H1 (cell line): ENCODE measurements around the gene PGLYRP1.

Experiments
- RAD21 ChIP-seq, 2 experiments: IDR thresholded peaks in 1 of 2; conservative IDR thresholded peaks in 1 of 2; 2 replicates each; pipeline ENCODE4 v1.6.1; 2011; ENCODE audit warnings: low read depth in 2 of 2, low read length in 2 of 2, improper control_type of control experiment in 1 of 2, inconsistent platforms in 1 of 2, mild to moderate bottlenecking in 1 of 2, moderate library complexity in 1 of 2
- SP2 ChIP-seq: IDR thresholded peaks from 2 replicates; pipeline ENCODE4 v1.6.1; 2012; ENCODE audit warnings: mild to moderate bottlenecking, low read length, inconsistent platforms
- TF ChIP-seq, protein P1 (sequence below), 3 experiments: IDR thresholded peaks; 1 replicate in 2 of 3; 2 replicates in 1 of 3; pipeline versions ENCODE4 v1.5.1 to v1.6.1; 2011; ENCODE audit warnings: low read length in 3 of 3, mild to moderate bottlenecking in 3 of 3, inconsistent platforms in 2 of 3, low read depth in 1 of 3, moderate library complexity in 1 of 3; ENCODE audit not compliant: insufficient read depth in 1 of 3; ENCODE audit errors: control extremely low read depth in 1 of 3

DNA sequence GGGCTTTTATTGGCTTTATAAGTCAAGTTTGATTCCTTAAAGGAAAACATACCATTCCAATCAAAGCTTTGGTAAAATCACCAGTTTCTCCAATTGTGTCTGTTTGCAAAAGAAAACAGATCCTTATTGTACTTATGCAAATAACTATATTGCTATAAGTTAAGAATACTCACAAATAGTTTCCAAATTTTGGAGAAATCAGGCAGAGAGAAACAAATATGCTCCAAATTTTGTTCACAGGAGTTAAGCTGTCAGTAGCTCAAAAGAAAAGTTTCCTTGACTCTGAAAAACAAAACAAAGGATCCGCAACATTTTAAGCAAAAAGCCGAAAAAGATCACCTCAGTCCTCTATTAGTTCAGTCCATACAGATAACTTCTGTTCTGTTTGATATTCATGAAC is 37.2 kb upstream of the PGLYRP1 start:
- TF ChIP-seq RAD21 (IDR thresholded peaks at IDR 0.05 in 1 of 2, conservative IDR thresholded peaks at IDR 0.05 in 1 of 2; ENCODE audit: low read depth in 2 of 2, low read length in 2 of 2) (no peak), SP2 (no peak)
- TF ChIP-seq, protein P1, sequence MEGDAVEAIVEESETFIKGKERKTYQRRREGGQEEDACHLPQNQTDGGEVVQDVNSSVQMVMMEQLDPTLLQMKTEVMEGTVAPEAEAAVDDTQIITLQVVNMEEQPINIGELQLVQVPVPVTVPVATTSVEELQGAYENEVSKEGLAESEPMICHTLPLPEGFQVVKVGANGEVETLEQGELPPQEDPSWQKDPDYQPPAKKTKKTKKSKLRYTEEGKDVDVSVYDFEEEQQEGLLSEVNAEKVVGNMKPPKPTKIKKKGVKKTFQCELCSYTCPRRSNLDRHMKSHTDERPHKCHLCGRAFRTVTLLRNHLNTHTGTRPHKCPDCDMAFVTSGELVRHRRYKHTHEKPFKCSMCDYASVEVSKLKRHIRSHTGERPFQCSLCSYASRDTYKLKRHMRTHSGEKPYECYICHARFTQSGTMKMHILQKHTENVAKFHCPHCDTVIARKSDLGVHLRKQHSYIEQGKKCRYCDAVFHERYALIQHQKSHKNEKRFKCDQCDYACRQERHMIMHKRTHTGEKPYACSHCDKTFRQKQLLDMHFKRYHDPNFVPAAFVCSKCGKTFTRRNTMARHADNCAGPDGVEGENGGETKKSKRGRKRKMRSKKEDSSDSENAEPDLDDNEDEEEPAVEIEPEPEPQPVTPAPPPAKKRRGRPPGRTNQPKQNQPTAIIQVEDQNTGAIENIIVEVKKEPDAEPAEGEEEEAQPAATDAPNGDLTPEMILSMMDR (IDR thresholded peaks at IDR 0.05; ENCODE audit: control extremely low read depth in 1 of 3, insufficient read depth in 1 of 3, low read depth in 1 of 3, low read length in 3 of 3): no peak
